ENCODE data around the gene SELPLG.
"Not testable (repeated sequence)": the region's sequence is repeated elsewhere in the genome, so short reads cannot be mapped to it uniquely, and the experiment has no call there.

GRCh38 chr12:108590463-108590862 is 43.2 kb downstream of the SELPLG start:
- not testable (repeated sequence) for TF ChIP-seq CTCF, POLR2A (IDR thresholded peaks at IDR 0.05)

All from Peyer's patch (tissue), 4 donors.